Activated T-cell treated with anti-CD3 and anti-CD28 coated beads, Interleukin-2, amount 50 U/mL, for 48 hours (primary cell): ENCODE data around the gene TMEM120A.
"Not testable (repeated sequence)": the region's sequence is repeated elsewhere in the genome, so short reads cannot be mapped to it uniquely, and the experiment has no call there.

ENCODE experiments used
- DNase-seq, 2 experiments: peaks; one replicate each; pipeline ENCODE4 v3.0.0-alpha.2; 2020

Gene TMEM120A

GRCh38 chr7:75994388-75995051 is at the start of gene TMEM120A:
Gene TMEM120A (minus strand): TSS chr7:75994595. CDS start chr7:75994570, 25 bp downstream.
- peak; percentile 94 to 96 for DNase-seq

DNA sequence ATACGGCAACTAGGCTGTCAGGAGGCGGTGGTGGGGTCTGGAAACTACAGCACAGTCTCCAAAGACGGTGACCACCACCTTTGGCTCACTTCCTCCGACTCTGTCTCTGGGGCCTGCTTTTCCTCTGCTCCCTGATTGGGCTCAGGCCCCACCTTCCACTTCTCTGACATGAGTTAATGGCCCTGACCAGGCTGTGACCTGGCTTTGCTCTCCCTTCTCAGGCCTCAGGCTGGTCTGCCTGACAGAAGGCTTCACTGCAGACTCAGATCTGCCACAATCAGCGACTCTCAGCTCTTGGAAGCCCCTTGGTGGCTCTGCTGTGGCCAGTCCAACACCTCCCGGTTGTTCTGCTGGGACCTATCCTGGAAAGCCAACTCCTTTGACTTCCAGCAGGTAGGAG is 45.7 kb upstream of the TMEM120A start:
- no peak for DNase-seq

GRCh38 chr7:76037310-76037709 is 42.9 kb upstream of the TMEM120A start:
- no peak for DNase-seq

- DNase-seq, result no peak
Observed at GRCh38 chr7:76031964-76032363, 37.6 kb upstream of the TMEM120A start.

GRCh38 chr7:76029682-76030081 is 35.3 kb upstream of the TMEM120A start:
- DNase-seq, result not testable (repeated sequence)

DNA sequence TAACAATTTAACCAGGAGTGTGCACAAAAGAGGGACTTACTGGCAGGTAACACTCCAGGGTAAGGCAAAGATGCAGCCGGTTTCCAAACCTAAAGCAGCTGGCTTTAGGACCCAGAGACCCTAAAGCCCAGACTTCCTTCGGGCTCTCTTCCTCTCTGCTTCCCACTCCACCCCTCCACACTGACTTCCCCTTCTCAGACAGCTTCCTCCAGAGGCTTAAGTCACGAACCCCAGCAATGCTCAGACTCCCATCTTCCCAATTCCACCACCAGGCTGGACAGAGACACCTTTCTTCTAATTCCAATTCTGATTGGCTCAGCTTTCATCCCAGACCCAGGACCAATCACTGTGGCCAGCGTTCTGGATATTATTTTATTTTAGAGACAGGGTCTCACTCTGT is 28.6 kb upstream of the TMEM120A start:
- no peak for DNase-seq

GRCh38 chr7:76022026-76022780 is 27.8 kb upstream of the TMEM120A start:
- no peak for DNase-seq

GRCh38 chr7:76020031-76020714 is 25.8 kb upstream of the TMEM120A start:
- peak; percentile 84 to 86 for DNase-seq

GRCh38 chr7:76018520-76018919 is 24.1 kb upstream of the TMEM120A start:
- not testable (repeated sequence) for DNase-seq

- no peak for DNase-seq
Observed at GRCh38 chr7:76016191-76016947, 22.0 kb upstream of the TMEM120A start.

GRCh38 chr7:76011442-76011861 is 17.1 kb upstream of the TMEM120A start:
- no peak for DNase-seq

DNA sequence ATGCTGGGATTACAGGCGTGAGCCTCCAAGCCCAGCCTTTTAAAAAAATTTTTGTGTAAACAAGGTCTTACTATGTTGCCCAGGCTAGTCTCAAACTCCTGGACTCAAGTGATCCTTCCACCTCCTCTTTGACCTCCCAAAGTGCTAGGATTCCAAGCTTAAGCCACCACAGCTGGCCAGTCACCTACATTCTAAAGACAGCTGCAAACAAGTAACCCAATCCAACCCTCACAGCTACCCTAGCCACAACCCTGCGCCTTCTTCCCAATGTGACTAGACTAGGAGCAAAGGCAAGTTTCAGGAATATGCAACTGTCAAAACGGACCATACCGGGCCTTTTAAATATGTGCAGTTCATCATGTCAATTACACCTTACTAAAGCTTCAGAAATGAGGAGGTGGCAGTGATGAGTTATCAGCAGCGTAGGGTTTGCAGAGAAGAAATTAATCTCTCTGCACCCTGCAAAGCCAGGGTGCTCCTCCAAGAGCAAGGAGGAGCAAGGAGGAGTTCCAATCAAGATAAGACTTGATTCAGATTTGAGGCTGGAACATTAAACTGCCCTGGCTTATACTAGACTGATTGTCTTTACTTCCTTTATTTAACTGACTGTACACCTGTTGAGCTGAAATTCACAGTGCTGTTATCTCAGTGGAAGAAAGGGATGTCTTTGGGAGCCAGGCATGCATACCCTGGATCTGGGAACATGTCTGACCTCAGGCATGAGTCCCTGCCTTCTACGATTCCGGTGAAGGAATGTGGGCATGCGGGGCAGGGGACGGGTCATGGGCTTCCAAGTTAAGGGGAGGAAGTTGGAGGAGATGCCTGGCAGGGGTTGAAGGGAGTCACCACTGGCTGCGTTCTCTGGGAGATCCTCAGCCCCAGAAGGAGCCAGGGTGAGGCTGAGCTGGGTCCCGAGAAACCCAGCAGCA is 15.5 kb upstream of the TMEM120A start:
- DNase-seq, result no peak

- peak in 1 of 2 experiments; percentile 47 for DNase-seq
Observed at GRCh38 chr7:76008156-76008687, 13.8 kb upstream of the TMEM120A start.

- not testable (repeated sequence) for DNase-seq
Observed at GRCh38 chr7:76005004-76005403, 10.6 kb upstream of the TMEM120A start.

DNA sequence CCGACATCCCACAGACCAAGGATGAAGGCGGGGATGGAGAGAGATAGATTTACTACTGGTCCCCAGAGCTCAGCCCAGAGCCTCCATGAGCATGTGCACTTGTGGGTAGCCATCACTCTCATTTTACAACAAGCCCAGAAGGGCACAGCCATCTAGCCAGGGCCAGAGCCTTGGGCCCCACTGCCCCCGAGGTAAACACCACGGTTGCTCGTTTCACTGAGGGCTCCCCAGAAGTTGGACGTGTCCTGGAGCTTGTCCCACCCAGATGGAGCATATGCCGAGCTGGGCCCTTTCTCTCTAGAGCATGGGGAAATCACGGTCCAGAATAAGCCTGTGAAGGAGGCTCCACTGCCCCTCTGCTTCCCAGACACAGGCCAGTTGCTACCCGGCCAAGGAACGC is 9.0 kb upstream of the TMEM120A start:
- DNase-seq, result no peak

DNA sequence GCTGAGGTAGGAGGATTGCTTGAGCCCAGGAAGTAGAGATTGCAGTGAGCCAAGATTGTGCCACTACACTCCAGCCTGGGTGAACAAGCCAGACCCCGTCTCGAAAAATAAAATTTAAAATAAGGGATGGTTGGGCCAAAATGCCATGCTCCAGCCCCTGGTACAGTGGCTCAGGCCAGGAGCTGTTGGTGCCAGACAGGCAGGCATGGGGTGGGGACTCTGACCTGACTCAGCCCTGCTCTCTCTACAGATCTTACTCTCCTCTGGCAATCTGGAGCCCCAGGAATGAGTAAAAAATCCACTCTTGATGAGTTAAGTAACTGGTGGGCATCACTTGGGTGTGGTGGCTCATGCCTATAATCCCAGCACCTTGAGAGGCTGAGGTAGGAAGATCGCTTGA is 8.4 kb upstream of the TMEM120A start:
- DNase-seq, result no peak

DNA sequence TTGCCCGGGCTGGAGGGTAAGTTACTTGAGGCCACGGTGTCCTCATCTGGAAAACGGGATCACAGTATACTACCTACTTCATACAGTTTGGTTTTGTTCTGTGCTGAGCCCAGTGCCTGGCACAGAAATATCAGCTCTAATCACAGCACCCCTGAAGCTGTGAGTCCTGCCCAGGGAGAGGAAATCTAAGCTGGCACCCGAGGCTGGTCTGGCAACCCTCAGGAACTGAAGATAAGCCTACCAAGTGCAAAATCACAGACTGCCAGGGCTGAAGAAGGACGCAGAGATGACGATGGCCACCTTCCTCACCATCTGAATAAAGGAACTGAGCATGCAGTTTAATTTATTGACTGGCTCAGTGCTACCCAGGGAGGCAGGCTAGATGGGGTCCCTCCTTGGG is 7.7 kb upstream of the TMEM120A start:
- DNase-seq, result no peak

DNA sequence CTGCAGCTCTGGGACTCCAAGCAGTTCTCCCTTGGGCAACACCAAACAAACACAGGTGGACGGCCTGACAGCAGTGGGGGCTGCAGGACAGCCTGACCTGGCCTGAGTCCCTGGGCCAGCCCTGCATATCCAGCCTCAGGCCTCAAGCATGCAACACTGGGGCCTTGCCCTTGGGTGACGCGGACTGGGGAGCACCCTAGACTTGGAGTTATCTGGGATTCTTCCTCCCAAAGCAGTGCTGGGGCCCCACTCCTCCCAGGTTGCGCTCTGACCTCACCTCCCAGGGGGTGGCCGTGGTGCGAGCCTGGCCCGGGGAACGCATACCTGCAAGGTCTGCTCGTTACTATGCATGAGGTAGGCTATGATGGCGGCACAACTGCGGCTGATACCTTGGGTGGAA is 6.2 kb upstream of the TMEM120A start:
- no peak for DNase-seq

- DNase-seq, result no peak
Observed at GRCh38 chr7:75998038-75998437, 3.6 kb upstream of the TMEM120A start.

DNA sequence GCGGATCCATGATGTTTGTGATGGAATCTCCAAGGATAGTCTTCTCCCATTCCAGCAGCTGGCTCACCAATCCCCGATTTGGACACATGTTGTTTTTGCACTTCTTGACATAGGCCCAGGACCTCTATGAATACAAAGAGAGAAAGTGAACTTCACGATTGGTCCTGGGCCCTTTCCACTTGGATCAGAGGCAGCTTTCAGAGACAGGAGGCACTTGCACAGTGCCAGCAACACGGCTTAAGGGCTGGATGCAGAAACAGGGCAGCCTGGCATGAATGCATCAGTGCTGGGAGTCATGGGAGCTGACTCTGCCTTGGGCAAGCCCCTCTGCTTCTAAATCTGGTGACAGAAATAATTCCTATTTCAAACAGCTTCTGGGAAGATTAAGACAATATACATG is 2.1 kb upstream of the TMEM120A start:
- no peak for DNase-seq

GRCh38 chr7:75995996-75996395 is 1.6 kb upstream of the TMEM120A start:
- DNase-seq, result no peak

DNA sequence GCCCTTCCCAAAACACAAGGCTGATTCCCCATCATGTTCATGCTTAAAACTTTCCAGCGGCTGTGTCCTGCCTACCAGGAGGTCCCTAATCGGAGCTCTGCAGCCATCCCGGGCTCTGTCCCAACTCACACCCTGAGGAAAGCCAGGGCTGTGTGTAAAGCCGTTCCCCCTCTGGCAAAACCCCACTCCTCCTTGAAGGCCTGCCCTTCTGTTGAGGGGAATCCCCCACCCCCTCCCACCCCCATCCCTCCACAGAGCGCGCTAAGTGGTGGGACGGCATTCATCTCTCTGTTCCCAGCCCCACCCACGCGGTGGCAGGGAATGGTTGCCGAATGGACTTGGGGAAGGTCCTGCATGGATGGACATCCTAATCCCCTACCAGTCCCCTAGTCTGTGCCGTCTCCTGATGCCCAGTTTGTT is 667 bp upstream of the TMEM120A start:
- no peak for DNase-seq
